Immature natural killer cell (primary cell): Measurements from ENCODE around the gene TMEM273. TPM values are rescaled to one million over a fixed set of nuclear protein-coding genes. Genes with fewer than 3 reads are reported as not detected.

ENCODE experiments used
- DNase-seq, 3 donors: peaks; one replicate each; pipeline ENCODE4 v3.0.0; 2022; ENCODE audit warnings: mixed read lengths in 1 of 3
- H3K27ac Mint-ChIP-seq, 6 donors: one replicate each; pipeline ENCODE4 v1.8.0; 2020; ENCODE audit warnings: mixed read lengths in 6 of 6, mild to moderate bottlenecking in 5 of 6, inconsistent platforms in 4 of 6, moderate library complexity in 3 of 6
- H3K27me3 Mint-ChIP-seq, 3 donors: one replicate each; pipeline ENCODE4 v1.8.0; 2020 to 2021; ENCODE audit warnings: low read depth in 3 of 3, mild to moderate bottlenecking in 3 of 3, mixed read lengths in 3 of 3, moderate library complexity in 3 of 3, inconsistent platforms in 1 of 3
- H3K36me3 Mint-ChIP-seq, 3 donors: one replicate each; pipeline ENCODE4 v1.8.0; 2020; ENCODE audit warnings: mixed read lengths in 3 of 3, inconsistent platforms in 2 of 3, mild to moderate bottlenecking in 2 of 3
- H3K4me1 Mint-ChIP-seq, 2 donors: one replicate each; pipeline ENCODE4 v1.8.0; 2020; ENCODE audit warnings: inconsistent platforms in 2 of 2, mild to moderate bottlenecking in 2 of 2, mixed read lengths in 2 of 2, moderate library complexity in 1 of 2
- H3K4me3 Mint-ChIP-seq, 5 donors: one replicate each; pipeline ENCODE4 v1.8.0; 2020; ENCODE audit warnings: mild to moderate bottlenecking in 5 of 5, mixed read lengths in 5 of 5, inconsistent platforms in 3 of 5, moderate library complexity in 3 of 5
- H3K9me3 Mint-ChIP-seq, 6 donors: one replicate each; pipeline ENCODE4 v1.8.0; 2020; ENCODE audit warnings: mild to moderate bottlenecking in 6 of 6, mixed read lengths in 6 of 6, inconsistent platforms in 4 of 6, moderate library complexity in 3 of 6
- polyA plus RNA-seq, 3 donors: library from polyadenylated mRNA; unstranded; fragments of 300-500 nt; fragmentation: Illumina TruSeq; gene quantifications; one replicate each; pipeline ENCODE4 v1.2.3, GENCODE V29; 2021

Gene TMEM273
- polyA plus RNA-seq, 3 donors from 2014 or later = 23.4 to 114 (median 47.0) TPM

DNA sequence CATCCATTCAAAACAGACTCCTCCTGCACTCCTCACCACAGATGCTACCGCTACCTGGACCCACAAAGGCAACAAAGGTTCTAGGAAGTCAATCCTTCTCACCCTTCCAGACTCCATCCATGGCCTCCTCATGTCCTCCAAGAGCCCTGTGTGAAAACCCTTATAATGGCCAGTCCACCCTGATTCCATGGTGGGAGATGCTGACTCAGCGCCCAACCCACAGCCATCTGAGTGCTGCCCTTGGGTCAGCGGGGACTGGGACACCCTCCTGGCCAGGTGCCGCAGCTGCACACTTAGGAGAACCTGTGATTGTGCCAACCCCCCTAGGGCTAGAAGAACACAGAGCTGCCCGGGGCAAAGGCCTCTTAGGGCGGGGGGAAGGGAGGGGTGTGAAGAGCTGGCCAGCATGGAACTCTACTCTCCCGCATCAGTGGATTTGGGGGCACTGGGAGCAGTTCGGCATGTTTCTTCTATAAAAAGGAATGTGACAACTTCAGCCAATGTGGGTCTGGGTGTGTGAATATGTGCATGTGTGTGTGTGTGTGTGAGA, 25.4 kb downstream of the TMEM273 start:
- H3K4me3 Mint-ChIP-seq = no peak overlapping the region
- peak overlapping the region in 2 of 6 donors; percentile 13 to 29 for H3K27ac Mint-ChIP-seq
- DNase-seq = no peak
- H3K4me1 Mint-ChIP-seq = peaks cover 18 to 19% of the 10 kb centered on the region in 2 donors
- H3K9me3 Mint-ChIP-seq = no peaks in the 10 kb centered on the region
- peaks cover 4 to 10% (median 9%) of the 10 kb centered on the region in 3 donors for H3K36me3 Mint-ChIP-seq
- peaks cover 0 to 4% (median 0%) of the 10 kb centered on the region in 3 donors for H3K27me3 Mint-ChIP-seq

DNA sequence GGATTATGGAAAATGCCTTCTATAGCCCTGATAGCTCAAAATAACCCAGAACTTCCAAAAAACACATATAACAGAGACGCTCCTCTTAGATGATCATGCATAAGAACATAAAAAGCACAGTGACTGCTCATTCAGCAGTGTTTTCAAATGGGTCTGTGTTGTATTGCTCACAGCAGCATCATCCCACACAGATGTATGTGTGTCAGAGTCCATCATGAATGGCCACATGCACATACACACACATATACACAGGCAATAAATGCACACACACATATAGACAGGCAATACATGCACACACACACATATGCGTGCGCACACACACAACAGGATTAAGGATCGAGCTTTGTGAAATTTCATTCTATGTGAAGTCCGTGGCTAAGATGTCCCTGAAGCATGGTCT, 26.1 kb downstream of the TMEM273 start:
- Mint-ChIP-seq H3K4me1 (peaks cover 26 to 27% of the 10 kb centered on the region in 2 donors), H3K9me3 (no peaks in the 10 kb centered on the region), H3K4me3 (no peak overlapping the region), H3K27ac (peak overlapping the region in 3 of 6 donors; percentile 1 to 54 (median 5)), H3K36me3 (peaks cover 8 to 17% (median 13%) of the 10 kb centered on the region in 3 donors), H3K27me3 (peaks cover 0 to 4% (median 0%) of the 10 kb centered on the region in 3 donors)
- no peak for DNase-seq

DNA sequence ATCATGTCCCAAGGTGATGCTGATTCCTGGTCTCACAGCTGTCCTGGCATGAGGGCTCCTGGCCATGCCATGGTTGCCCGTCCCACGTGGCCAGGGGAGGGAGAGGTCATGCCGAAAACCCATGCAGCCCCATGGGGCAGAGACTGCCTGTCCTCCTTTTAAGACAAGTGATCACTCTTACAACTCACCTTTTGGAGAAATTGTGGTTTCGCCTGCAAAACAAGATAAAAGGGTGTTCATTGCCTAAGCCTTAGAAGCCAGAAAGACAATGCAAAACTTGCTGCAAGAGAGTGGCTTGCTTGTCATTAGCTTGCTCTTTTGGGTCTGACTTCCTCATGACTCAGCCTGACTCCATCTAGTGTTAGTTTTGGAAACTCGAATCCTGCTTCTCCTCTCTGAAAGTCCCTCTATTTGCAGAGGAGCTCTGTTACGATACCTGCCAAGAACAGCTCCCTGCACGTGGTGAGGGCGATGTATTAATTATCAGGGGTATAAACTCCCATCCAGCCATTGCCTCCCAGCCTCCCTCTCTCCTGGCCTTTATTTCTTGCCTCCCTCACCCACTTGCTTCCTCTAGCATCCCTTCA, 26.7 kb downstream of the TMEM273 start:
- Mint-ChIP-seq H3K27me3 (peaks cover 0 to 4% (median 0%) of the 10 kb centered on the region in 3 donors), H3K4me3 (no peak overlapping the region), H3K4me1 (peaks cover 31 to 32% of the 10 kb centered on the region in 2 donors), H3K36me3 (peaks cover 11 to 15% (median 12%) of the 10 kb centered on the region in 3 donors), H3K9me3 (no peaks in the 10 kb centered on the region), H3K27ac (no peak overlapping the region)
- no peak for DNase-seq

DNA sequence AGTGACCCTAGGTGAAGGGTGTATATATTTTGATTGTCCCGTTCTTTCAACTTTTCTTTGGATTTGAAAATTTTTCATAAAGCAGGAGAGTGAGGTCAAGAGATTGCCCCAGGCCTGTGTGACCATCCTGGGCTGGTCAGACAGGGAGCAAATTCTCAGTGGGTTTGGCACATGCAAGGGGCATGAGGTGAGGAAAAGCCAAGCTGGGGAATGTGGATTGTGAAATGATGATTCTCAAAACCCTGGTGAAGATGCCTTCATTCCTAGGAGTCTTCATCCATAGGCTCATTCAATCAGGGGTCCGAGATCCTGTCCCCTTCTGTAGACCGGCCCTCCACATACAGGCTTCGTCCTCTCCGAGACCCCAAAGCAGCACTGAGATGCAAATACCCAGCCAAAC, 27.4 kb downstream of the TMEM273 start:
- Mint-ChIP-seq H3K9me3 (no peaks in the 10 kb centered on the region), H3K4me1 (peaks cover 36 to 39% of the 10 kb centered on the region in 2 donors), H3K27ac (no peak overlapping the region), H3K36me3 (peaks cover 12 to 15% (median 12%) of the 10 kb centered on the region in 3 donors), H3K27me3 (peaks cover 0 to 3% (median 0%) of the 10 kb centered on the region in 3 donors), H3K4me3 (no peak overlapping the region)
- DNase-seq = no peak

DNA sequence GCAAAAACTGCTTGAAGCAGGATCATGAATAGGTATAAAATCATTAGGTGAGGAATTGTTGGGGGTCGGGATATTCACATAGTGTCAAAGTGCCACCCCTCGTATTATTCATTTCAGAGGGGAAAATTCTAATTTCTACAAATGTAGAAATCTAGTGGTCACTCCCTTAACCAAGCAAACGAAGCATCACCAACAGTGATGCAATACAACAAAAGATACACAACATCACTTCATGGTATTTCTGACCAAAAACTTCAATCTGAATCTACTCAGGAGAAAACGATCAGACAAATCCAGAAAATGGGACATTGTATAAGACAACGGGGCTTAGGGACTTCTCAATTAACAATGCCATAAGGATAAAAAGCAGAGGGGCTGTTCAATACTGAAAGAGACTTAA, 28.1 kb downstream of the TMEM273 start:
- no peak overlapping the region for H3K4me3 Mint-ChIP-seq
- DNase-seq = no peak
- H3K9me3 Mint-ChIP-seq = no peaks in the 10 kb centered on the region
- peaks cover 0 to 3% (median 0%) of the 10 kb centered on the region in 3 donors for H3K27me3 Mint-ChIP-seq
- H3K36me3 Mint-ChIP-seq = peaks cover 18 to 22% (median 19%) of the 10 kb centered on the region in 3 donors
- peaks cover 37 to 40% of the 10 kb centered on the region in 2 donors for H3K4me1 Mint-ChIP-seq
- no peak overlapping the region for H3K27ac Mint-ChIP-seq

DNA sequence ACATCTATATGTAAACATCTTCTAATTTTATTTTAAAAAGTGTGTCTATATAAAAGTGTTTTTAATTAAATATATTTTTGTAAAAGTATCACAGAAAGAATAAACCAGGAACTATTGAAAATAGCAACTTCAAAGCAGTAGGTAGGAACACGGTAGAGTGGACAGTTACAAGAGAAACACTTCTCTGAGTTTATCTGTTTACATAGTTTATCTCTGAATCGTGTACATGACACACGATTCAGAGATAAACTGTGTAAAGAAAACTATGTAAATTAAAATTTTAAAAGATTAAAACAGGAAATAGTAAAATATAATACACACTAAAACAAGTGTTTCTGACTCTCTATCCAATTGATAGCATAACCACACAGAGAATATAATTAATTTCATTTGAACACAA, 29.3 kb downstream of the TMEM273 start:
- Mint-ChIP-seq H3K36me3 (peaks cover 18 to 25% (median 20%) of the 10 kb centered on the region in 3 donors), H3K9me3 (no peaks in the 10 kb centered on the region), H3K4me1 (peaks cover 27 to 29% of the 10 kb centered on the region in 2 donors), H3K27ac (no peak overlapping the region), H3K4me3 (no peak overlapping the region), H3K27me3 (peaks cover 0 to 3% (median 0%) of the 10 kb centered on the region in 3 donors)
- DNase-seq = no peak

DNA sequence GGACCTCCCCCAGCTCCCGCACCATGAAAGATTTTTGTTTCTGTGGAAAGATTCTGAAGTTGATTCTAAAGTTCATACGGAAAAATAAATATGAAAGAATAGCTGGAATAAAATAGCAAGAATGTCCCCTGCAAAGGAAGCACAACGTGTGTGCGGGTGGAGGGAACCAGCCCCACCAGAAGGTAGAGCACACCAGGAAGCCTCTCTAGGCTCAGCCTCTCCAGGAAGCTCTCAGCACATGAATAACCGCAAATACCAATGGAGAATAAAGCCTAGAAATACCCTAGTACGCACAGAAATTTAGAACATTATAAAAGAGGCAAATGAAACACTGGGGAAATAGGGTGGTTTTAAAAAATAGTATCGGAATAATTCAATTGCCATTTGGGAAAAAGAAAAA, 29.8 kb downstream of the TMEM273 start:
- Mint-ChIP-seq H3K9me3 (no peaks in the 10 kb centered on the region), H3K4me1 (peaks cover 26 to 29% of the 10 kb centered on the region in 2 donors), H3K27me3 (peaks cover 0 to 3% (median 0%) of the 10 kb centered on the region in 3 donors), H3K4me3 (peak overlapping the region in 1 of 5 donors; percentile 7), H3K27ac (peak overlapping the region in 2 of 6 donors; percentile 2 to 20), H3K36me3 (peaks cover 18 to 25% (median 20%) of the 10 kb centered on the region in 3 donors)
- no peak for DNase-seq

DNA sequence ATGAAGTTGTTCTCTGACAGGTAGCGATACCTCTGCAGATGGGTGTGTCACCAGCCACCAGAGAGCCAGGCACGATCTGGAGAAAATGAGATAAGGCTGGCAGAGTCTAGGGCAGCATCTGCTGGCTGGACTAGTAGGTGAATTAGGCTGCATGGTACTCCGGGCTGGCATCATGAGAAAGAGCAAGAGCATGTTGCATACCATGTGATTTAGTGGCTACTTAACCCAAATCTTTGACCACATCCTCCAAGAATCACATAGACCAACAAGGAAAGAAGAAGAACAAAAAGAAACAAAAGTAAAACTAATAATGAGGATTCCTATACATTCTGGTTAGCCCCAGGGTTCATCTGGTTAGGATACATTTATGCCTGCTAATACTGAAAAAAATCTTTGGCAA, 31.0 kb downstream of the TMEM273 start:
- H3K9me3 Mint-ChIP-seq = no peaks in the 10 kb centered on the region
- peaks cover 18 to 25% (median 20%) of the 10 kb centered on the region in 3 donors for H3K36me3 Mint-ChIP-seq
- peak overlapping the region; percentile 31 to 78 (median 73) for H3K4me3 Mint-ChIP-seq
- peaks cover 0 to 3% (median 0%) of the 10 kb centered on the region in 3 donors for H3K27me3 Mint-ChIP-seq
- H3K4me1 Mint-ChIP-seq = peaks cover 26 to 29% of the 10 kb centered on the region in 2 donors
- H3K27ac Mint-ChIP-seq = peak overlapping the region; percentile 22 to 65 (median 57)
- DNase-seq = peak; percentile 33 to 64 (median 53)

DNA sequence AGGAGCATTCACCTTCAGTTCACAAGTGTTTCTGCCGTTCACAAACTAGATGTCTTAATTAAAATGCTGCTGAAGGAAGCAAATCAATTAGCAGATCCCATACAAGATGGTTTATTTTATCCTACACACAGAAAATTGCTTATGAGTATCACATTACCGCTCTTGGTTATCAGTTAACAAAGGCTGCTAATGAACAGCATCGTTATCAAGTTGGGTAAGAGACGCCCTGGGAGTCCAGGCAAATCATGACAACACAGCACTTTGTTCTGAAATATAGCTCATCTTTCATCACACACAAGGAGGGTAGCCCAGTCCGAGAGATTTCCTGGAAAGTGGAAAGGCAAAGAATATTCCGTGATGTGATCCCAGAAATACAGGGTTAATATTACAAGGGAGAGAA, 33.5 kb downstream of the TMEM273 start:
- peaks cover 0 to 2% (median 0%) of the 10 kb centered on the region in 6 donors for H3K9me3 Mint-ChIP-seq
- peaks cover 0 to 2% (median 2%) of the 10 kb centered on the region in 3 donors for H3K27me3 Mint-ChIP-seq
- peak overlapping the region in 1 of 6 donors; percentile 14 for H3K27ac Mint-ChIP-seq
- H3K4me1 Mint-ChIP-seq = peaks cover 40 to 43% of the 10 kb centered on the region in 2 donors
- no peak overlapping the region for H3K4me3 Mint-ChIP-seq
- peaks cover 13 to 25% (median 20%) of the 10 kb centered on the region in 3 donors for H3K36me3 Mint-ChIP-seq
- no peak for DNase-seq

DNA sequence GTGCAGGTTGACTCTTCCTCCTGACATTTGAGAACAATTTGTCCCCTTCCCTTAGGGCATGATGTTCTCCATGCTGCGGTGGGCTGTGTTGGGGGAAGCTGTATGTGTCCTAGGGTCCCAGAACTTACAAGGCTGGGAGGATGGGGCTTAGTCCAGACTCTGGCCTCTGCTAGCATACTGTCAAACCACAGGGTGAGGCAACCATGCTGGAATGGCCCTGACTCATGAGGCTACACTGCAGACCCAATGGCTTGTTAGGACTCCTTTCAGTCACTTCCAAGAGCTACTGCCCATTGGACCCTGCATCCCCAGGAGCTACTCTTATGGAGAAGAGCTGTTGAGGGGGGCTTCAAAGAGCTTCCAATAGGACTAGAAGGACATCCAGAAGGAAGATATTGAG, 34.2 kb downstream of the TMEM273 start:
- Mint-ChIP-seq H3K9me3 (peaks cover 0 to 2% (median 0%) of the 10 kb centered on the region in 6 donors), H3K27me3 (peaks cover 0 to 4% (median 2%) of the 10 kb centered on the region in 3 donors), H3K4me3 (no peak overlapping the region), H3K27ac (no peak overlapping the region), H3K4me1 (peaks cover 42 to 44% of the 10 kb centered on the region in 2 donors), H3K36me3 (peaks cover 13 to 25% (median 20%) of the 10 kb centered on the region in 3 donors)
- no peak for DNase-seq

DNA sequence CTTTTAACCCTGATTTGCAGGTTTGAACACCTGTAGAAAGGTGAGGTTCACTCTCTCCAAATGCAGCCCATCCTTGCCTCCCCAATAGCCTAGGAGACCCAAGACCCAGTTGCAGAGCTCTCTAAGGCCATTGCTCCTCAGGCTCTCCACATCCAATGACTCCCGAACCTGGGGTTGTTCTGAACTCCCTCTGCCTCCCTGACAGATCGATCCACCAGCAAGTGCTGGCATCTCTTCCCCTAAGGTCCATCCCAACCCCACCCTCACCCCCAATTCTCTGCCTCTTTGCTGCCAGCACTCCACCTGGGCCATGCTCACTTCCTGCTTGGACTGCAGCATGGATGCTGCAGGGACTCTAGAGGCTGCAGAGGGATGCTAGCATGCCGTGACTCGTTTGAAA, 35.1 kb downstream of the TMEM273 start:
- Mint-ChIP-seq H3K4me1 (peaks cover 38% of the 10 kb centered on the region in 2 donors), H3K27ac (peak overlapping the region in 1 of 6 donors; percentile 51), H3K36me3 (peaks cover 18 to 25% (median 23%) of the 10 kb centered on the region in 3 donors), H3K27me3 (peaks cover 0 to 4% (median 2%) of the 10 kb centered on the region in 3 donors), H3K9me3 (peaks cover 0 to 8% (median 4%) of the 10 kb centered on the region in 6 donors), H3K4me3 (no peak overlapping the region)
- no peak for DNase-seq

DNA sequence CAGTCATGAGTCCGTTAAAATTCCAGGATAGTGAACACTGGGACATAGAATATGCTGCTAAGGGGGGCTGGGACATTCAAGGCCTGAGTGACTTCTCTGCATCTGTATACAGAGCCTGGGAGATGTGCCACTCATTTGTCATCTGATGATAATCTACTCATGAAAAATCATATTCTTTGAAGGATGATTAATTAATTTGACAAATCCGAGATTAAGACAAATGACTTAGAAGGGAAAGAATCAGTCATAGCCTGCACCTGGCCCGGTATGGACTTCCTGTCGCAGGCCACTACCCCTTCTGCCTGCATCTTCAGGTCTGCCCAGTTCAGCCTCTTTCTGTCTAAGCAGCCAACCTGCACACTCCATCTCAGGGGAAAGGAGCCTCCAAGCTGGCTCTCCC, 35.5 kb downstream of the TMEM273 start:
- peaks cover 17 to 22% (median 21%) of the 10 kb centered on the region in 3 donors for H3K36me3 Mint-ChIP-seq
- no peak overlapping the region for H3K4me3 Mint-ChIP-seq
- no peak for DNase-seq
- peaks cover 0 to 4% (median 2%) of the 10 kb centered on the region in 3 donors for H3K27me3 Mint-ChIP-seq
- H3K27ac Mint-ChIP-seq = no peak overlapping the region
- H3K9me3 Mint-ChIP-seq = peaks cover under 1 to 10% (median 5%) of the 10 kb centered on the region in 6 donors
- peaks cover 34 to 36% of the 10 kb centered on the region in 2 donors for H3K4me1 Mint-ChIP-seq

DNA sequence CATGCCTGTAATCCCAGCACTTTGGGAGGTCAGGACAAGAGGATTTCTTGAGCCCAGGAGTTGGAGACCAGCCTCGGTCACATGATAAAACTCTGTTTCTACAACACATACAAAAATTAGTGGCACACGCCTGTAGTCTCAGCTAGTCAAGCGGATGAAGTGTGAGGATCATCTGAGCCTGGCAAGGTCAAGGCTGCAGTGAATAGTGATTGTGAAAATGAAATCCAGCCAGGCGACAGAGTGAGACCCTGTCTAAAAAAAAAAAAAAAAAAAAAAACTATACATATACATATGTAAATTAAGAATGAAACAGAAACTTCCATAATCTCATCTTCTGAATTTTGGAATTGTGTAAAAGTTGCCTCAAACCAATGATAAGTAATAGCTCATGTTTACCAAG, 36.2 kb downstream of the TMEM273 start:
- Mint-ChIP-seq H3K36me3 (peaks cover 15 to 20% (median 16%) of the 10 kb centered on the region in 3 donors), H3K27me3 (peaks cover 0 to 4% (median 2%) of the 10 kb centered on the region in 3 donors), H3K27ac (no peak overlapping the region), H3K4me1 (peaks cover 27 to 29% of the 10 kb centered on the region in 2 donors), H3K9me3 (peaks cover 2 to 15% (median 11%) of the 10 kb centered on the region in 6 donors), H3K4me3 (no peak overlapping the region)
- no peak for DNase-seq

DNA sequence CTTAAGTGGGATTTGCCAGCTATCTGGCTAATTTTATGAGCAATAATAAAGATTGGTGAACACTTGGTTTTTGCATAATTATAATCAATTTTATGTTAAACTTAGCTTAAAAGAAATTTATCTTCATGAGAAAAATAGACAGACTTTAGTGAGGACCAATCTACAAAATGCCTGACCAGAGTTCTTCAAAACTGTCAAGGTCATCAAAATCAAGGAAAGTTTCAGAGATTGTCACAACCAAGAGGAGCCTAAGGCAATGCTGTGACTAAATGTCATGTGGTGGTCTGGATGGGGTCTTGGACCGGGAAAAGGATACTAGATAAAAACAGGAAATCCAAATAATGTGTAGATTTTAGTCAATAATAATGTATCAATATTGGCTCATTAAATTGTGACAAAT, 36.7 kb downstream of the TMEM273 start:
- Mint-ChIP-seq H3K27me3 (peaks cover 0 to 4% (median 2%) of the 10 kb centered on the region in 3 donors), H3K4me3 (no peak overlapping the region), H3K36me3 (peaks cover 15 to 17% (median 16%) of the 10 kb centered on the region in 3 donors), H3K9me3 (peaks cover 2 to 15% (median 11%) of the 10 kb centered on the region in 6 donors), H3K4me1 (peaks cover 22 to 24% of the 10 kb centered on the region in 2 donors), H3K27ac (no peak overlapping the region)
- no peak for DNase-seq
